Measurements from ENCODE around the gene AFAP1L2. TPM values are rescaled to one million over a fixed set of nuclear protein-coding genes. Genes with fewer than 3 reads are reported as not detected.

The AFAP1L2 gene
- total RNA-seq, 1 donor from 2014 or later = 0.98 TPM

DNA sequence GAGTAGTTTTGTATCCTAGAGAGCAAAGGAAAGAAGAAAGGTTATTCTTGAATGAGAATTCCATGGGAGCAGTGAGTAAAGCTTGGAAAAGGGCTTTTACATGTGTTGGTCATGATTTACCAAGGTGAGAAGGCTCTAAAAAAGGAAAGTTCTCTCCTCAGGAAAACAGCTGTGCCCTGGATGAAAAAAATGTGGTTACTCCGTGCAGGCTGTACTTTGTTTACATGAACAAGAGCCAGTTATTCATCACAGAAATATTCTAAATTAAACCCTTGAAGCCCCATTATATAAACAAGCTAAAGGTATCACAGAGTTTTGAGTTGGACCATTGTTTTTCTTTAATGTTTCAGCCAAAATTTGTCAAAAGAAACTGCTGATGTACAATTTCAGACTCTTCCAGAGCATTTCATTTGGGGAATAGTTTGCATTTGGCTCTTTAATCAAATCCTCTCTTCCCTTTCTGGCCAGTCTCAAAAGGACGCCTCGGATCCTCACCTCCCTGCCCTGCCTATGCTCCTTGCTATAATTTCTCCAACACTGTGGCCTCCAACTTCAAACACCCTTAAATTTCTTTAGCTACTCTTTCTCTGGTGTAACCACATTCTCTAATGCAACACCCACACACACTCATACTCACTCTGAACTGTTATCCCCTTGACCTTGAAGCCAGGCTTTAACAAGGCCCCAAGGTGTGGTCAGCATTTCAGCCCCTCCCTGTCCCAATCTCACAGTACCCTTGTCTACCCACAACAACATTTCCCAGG lies 47.4 kb downstream of the AFAP1L2 start:
- no peak for DNase-seq (ENCODE audit: low spot score, unreplicated experiment)

DNA sequence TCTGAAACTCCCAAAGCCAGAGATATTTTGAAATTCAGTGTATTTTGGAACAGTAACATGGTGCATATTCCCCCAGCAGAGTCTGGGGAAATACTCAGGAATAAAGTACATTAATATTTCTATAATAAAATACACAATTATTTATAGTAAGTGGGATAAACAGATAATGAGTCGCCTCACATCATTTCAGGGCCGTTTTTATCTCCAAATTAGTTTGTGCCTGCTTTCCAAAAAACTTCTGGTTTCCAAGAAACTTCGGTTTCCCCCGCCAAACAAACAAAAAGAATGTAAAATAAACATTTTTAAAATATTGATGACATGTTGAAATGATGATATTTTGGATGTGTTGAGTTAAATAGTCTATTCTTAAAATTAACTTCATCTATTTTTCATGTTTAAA lies 48.2 kb downstream of the AFAP1L2 start:
- TF ChIP-seq, protein P1, sequence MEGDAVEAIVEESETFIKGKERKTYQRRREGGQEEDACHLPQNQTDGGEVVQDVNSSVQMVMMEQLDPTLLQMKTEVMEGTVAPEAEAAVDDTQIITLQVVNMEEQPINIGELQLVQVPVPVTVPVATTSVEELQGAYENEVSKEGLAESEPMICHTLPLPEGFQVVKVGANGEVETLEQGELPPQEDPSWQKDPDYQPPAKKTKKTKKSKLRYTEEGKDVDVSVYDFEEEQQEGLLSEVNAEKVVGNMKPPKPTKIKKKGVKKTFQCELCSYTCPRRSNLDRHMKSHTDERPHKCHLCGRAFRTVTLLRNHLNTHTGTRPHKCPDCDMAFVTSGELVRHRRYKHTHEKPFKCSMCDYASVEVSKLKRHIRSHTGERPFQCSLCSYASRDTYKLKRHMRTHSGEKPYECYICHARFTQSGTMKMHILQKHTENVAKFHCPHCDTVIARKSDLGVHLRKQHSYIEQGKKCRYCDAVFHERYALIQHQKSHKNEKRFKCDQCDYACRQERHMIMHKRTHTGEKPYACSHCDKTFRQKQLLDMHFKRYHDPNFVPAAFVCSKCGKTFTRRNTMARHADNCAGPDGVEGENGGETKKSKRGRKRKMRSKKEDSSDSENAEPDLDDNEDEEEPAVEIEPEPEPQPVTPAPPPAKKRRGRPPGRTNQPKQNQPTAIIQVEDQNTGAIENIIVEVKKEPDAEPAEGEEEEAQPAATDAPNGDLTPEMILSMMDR (IDR thresholded peaks at IDR 0.05; ENCODE audit: unreplicated experiment) = no peak
- no peaks in the 10 kb centered on the region for H3K9me3 Mint-ChIP-seq (ENCODE audit: low read depth)
- peaks cover 2% of the 10 kb centered on the region for H3K4me1 Mint-ChIP-seq (ENCODE audit: low read depth)
- no peaks in the 10 kb centered on the region for H3K36me3 Mint-ChIP-seq (ENCODE audit: insufficient read depth)
- no peak overlapping the region for H3K27ac Mint-ChIP-seq
- DNase-seq (ENCODE audit: low spot score, unreplicated experiment) = no peak
- no peak overlapping the region for H3K4me3 Mint-ChIP-seq (ENCODE audit: low read depth)
- peaks cover 10% of the 10 kb centered on the region for H3K27me3 Mint-ChIP-seq

More for the DNA sequence above, 47.4 kb downstream of the AFAP1L2 start:
- Mint-ChIP-seq H3K36me3 (ENCODE audit: insufficient read depth) (no peaks in the 10 kb centered on the region), H3K4me3 (ENCODE audit: low read depth) (no peak overlapping the region), H3K4me1 (ENCODE audit: low read depth) (peaks cover 4% of the 10 kb centered on the region), H3K27ac (no peak overlapping the region), H3K27me3 (peaks cover 12% of the 10 kb centered on the region), H3K9me3 (ENCODE audit: low read depth) (no peaks in the 10 kb centered on the region)
- TF ChIP-seq, protein P1 (IDR thresholded peaks at IDR 0.05; ENCODE audit: unreplicated experiment) = no peak

DNA sequence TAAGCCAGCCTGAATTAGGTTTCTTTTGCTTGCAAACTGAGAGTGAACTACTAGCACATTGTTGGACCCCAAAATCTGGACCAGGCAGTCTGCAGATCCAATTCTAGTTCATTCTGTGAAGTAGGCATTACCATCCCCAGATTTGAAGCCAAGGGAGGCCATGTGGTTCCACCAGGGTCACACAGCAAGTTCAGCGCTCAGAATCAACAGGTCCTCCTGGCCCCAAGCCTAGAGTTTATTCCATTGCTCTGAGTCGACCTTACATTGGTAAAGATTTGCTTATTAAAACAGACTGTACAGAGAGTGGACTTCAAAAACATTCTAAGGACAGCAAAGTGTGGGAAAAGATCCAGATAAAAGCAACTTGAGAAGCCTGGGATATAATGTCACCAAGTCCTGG lies 50.9 kb downstream of the AFAP1L2 start:
- Mint-ChIP-seq H3K36me3 (ENCODE audit: insufficient read depth) (no peaks in the 10 kb centered on the region), H3K27me3 (peaks cover 8% of the 10 kb centered on the region), H3K4me1 (ENCODE audit: low read depth) (peaks cover 10% of the 10 kb centered on the region), H3K4me3 (ENCODE audit: low read depth) (no peak overlapping the region), H3K9me3 (ENCODE audit: low read depth) (no peaks in the 10 kb centered on the region), H3K27ac (no peak overlapping the region)
- TF ChIP-seq, protein P1 (IDR thresholded peaks at IDR 0.05; ENCODE audit: unreplicated experiment) = no peak
- no peak for DNase-seq (ENCODE audit: low spot score, unreplicated experiment)

DNA sequence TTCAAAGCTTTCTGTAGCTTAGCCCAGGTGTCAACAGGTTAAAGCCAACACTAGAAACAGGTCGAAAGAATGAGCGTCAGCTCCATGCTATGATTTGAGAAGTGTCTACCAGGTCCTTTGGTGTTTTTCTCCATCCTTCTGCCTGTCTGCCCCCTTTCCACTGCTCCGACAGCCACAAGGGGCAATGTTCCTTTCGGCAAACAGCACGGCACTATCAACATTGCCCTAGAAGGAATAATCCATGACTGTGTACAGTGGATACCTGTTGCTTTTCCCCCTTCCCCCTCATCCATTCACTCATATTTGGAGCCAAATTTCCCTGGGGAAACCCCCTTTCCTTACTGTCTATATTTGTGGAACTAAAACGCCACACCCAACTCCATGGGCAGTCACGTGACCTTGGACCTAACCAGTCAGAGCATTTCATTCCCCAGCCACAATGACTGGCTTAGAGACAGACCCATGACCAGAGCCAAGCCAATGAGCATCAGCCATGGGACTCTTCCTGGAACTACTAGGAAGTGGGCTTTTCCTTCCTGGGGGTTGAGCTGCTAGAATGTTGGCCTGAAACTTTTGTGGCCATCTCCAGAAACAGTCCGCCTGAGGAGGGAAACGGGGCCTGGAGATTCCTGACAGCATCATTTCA lies 51.5 kb downstream of the AFAP1L2 start:
- no peak overlapping the region for H3K27ac Mint-ChIP-seq
- H3K4me1 Mint-ChIP-seq (ENCODE audit: low read depth) = peaks cover 10% of the 10 kb centered on the region
- no peak overlapping the region for H3K4me3 Mint-ChIP-seq (ENCODE audit: low read depth)
- TF ChIP-seq, protein P1 (IDR thresholded peaks at IDR 0.05; ENCODE audit: unreplicated experiment) = no peak
- peaks cover 8% of the 10 kb centered on the region for H3K27me3 Mint-ChIP-seq
- no peaks in the 10 kb centered on the region for H3K9me3 Mint-ChIP-seq (ENCODE audit: low read depth)
- DNase-seq (ENCODE audit: low spot score, unreplicated experiment) = no peak
- H3K36me3 Mint-ChIP-seq (ENCODE audit: insufficient read depth) = no peaks in the 10 kb centered on the region

DNA sequence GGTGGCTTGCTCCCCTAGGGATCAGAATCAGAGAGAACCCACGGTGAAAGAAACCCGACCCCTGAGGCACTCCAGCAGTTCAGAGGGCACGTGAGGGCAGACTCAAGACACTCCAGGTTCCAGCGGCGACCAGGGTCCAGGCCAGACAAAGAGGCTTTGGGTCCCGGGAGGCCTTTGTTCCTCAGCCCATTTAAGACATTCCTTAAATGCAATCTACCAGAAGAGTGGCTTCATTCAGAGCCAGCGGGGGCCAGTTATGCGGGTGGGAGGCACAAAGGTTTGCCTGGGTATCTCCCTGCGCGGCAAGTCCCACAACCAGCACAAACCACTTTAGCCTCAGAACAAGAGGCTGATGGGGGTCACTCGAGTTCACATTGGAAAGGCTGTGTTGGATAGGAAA lies 53.6 kb downstream of the AFAP1L2 start:
- TF ChIP-seq, protein P1 (IDR thresholded peaks at IDR 0.05; ENCODE audit: unreplicated experiment) = no peak
- Mint-ChIP-seq H3K4me1 (ENCODE audit: low read depth) (peaks cover 11% of the 10 kb centered on the region), H3K27ac (peak overlapping the region; percentile 5), H3K4me3 (ENCODE audit: low read depth) (no peak overlapping the region), H3K27me3 (peaks cover 7% of the 10 kb centered on the region), H3K36me3 (ENCODE audit: insufficient read depth) (no peaks in the 10 kb centered on the region), H3K9me3 (ENCODE audit: low read depth) (no peaks in the 10 kb centered on the region)
- DNase-seq (ENCODE audit: low spot score, unreplicated experiment) = no peak

Measured in progenitor cell of endocrine pancreas (in vitro differentiated cells).